Measurements from ENCODE around the gene SUMO3.

Gene SUMO3

GRCh38 chr21:44812640-44813039, 5.2 kb downstream of the SUMO3 start:
- no peak for TF ChIP-seq CTCF (IDR thresholded peaks at IDR 0.05; ENCODE audit: insufficient read depth, missing control alignments)
- no peak for DNase-seq (ENCODE audit: insufficient read length, low spot score)
- no peak for FAIRE-seq

GRCh38 chr21:44810779-44811178, 7.1 kb downstream of the SUMO3 start:
- DNase-seq (ENCODE audit: insufficient read length, low spot score) (no peak), FAIRE-seq (no peak)
- no peak for TF ChIP-seq CTCF (IDR thresholded peaks at IDR 0.05; ENCODE audit: insufficient read depth, missing control alignments)

- TF ChIP-seq CTCF (IDR thresholded peaks at IDR 0.05; ENCODE audit: insufficient read depth, missing control alignments) = no peak
- FAIRE-seq (no peak), DNase-seq (ENCODE audit: insufficient read length, low spot score) (no peak)
These were observed 12.0 kb downstream of the SUMO3 start for GRCh38 chr21:44805859-44806258.

- DNase-seq (ENCODE audit: insufficient read length, low spot score) (no peak), FAIRE-seq (no peak)
- no peak for TF ChIP-seq CTCF (IDR thresholded peaks at IDR 0.05; ENCODE audit: insufficient read depth, missing control alignments)
These were observed 12.6 kb downstream of the SUMO3 start for GRCh38 chr21:44805226-44805625.

- no peak for DNase-seq (ENCODE audit: insufficient read length, low spot score)
- no peak for TF ChIP-seq CTCF (IDR thresholded peaks at IDR 0.05; ENCODE audit: insufficient read depth, missing control alignments)
- FAIRE-seq = no peak
These were observed 13.1 kb downstream of the SUMO3 start for GRCh38 chr21:44804762-44805161.

GRCh38 chr21:44803651-44804050, 14.2 kb downstream of the SUMO3 start:
- TF ChIP-seq CTCF (IDR thresholded peaks at IDR 0.05; ENCODE audit: insufficient read depth, missing control alignments) = no peak
- DNase-seq (ENCODE audit: insufficient read length, low spot score) (no peak), FAIRE-seq (no peak)

- FAIRE-seq = no peak
- no peak for TF ChIP-seq CTCF (IDR thresholded peaks at IDR 0.05; ENCODE audit: insufficient read depth, missing control alignments)
- no peak for DNase-seq (ENCODE audit: insufficient read length, low spot score)
These were observed 15.3 kb downstream of the SUMO3 start for GRCh38 chr21:44802396-44803153.
